ENCODE data around the gene USP47. TPM values are rescaled to one million over a fixed set of nuclear protein-coding genes. Genes with fewer than 3 reads are reported as not detected.
"Not testable (repeated sequence)": the region's sequence is repeated elsewhere in the genome, so short reads cannot be mapped to it uniquely, and the experiment has no call there.

USP47 gene
- total and polyA plus RNA-seq, 2 experiments from 2014 or later = 35.9 to 58.8 TPM

DNA sequence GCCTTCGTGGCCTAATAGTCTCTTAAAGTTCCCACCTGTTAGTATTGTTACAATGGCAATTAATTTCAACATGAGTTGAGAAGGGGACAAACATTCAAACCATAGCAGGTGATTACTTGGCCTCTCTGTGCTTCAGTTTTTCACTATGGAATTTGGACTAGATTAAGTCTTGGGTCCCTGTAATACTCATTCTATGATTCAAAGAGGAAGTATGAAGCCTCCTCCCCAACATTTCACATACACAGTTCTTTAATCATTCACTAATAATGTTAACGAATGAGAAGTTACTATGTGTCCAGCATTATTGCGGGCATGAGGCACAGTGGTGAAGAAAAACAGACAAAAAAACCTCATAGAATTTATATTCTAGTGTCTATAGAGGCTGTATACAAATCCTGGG lies 19.9 kb upstream of the USP47 start:
- H3K79me2 ChIP-seq (ENCODE audit: insufficient read depth) = no peaks in the 10 kb centered on the region
- no peaks in the 10 kb centered on the region for H3K27me3 ChIP-seq (replicated peaks; ENCODE audit: insufficient read depth)
- no peak overlapping the region for H3K9ac ChIP-seq
- no peaks in the 10 kb centered on the region for H4K20me1 ChIP-seq (ENCODE audit: insufficient read depth)
- H3K9me2 ChIP-seq (ENCODE audit: insufficient read depth) = no peaks in the 10 kb centered on the region
- TF ChIP-seq EZH2phosphoT487 (IDR thresholded peaks at IDR 0.05; ENCODE audit: insufficient read depth, low read depth) = no peak
- TF ChIP-seq EZH2 (IDR thresholded peaks at IDR 0.05; ENCODE audit: insufficient read depth, poor library complexity, severe bottlenecking) = no peak
- no peak overlapping the region for H3K4me2 ChIP-seq (ENCODE audit: unreplicated experiment)
- no peaks in the 10 kb centered on the region for H3K4me1 ChIP-seq (ENCODE audit: insufficient read depth)
- 63 to 72% methylated on average over 3 of the region's 3 CpGs for WGBS, 2 experiments (ENCODE audit: low coverage in 1 of 2, low lambda C conversion rate in 2 of 2, missing lambda C conversion rate in 2 of 2)
- H3F3A ChIP-seq (ENCODE audit: insufficient read depth) = no peaks in the 10 kb centered on the region
- H3K27ac ChIP-seq = no peak overlapping the region
- H2AFZ ChIP-seq = no peak overlapping the region
- H3K9me3 ChIP-seq (ENCODE audit: low read depth) = no peaks in the 10 kb centered on the region
- DNase-seq = peak; percentile 2
- no peak overlapping the region for H3K4me3 ChIP-seq
- in situ Hi-C loops (cut with MboI) = loop anchor here (25.0 kb wide), 1 partner anchor 440 kb away; no protein-coding TSS in a partner anchor
- no peaks in the 10 kb centered on the region for H3K36me3 ChIP-seq (ENCODE audit: low read depth)

DNA sequence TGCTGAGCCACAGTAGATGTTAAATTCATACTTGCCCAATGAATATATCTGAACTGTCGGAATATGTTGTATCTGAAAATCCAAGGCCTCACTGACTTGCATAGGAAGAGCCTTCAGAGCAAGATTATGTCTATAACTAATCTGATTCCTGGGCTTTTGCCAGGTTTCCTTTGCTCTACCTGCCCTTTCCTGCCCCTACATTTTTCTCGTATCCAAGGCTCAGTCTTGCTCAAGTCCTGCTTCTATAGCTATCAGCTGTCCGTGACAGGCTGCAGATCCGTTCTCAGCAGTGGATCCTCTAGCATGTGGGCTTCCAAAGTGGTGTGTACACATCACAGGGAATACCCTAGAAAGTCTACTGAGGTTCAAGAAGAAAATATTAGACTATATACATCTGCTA lies 18.8 kb upstream of the USP47 start:
- in situ Hi-C loops (cut with MboI) = loop anchor here (25.0 kb wide), 1 partner anchor 439 kb away; no protein-coding TSS in a partner anchor
- 62 to 64% methylated on average over 4 of the region's 4 CpGs for WGBS, 2 experiments (ENCODE audit: low coverage in 1 of 2, low lambda C conversion rate in 2 of 2, missing lambda C conversion rate in 2 of 2)
- Histone ChIP-seq H3K27ac (no peak overlapping the region), H3K36me3 (ENCODE audit: low read depth) (no peaks in the 10 kb centered on the region), H3K4me2 (ENCODE audit: unreplicated experiment) (no peak overlapping the region), H3K27me3 (replicated peaks; ENCODE audit: insufficient read depth) (no peaks in the 10 kb centered on the region), H2AFZ (no peak overlapping the region), H3K9me3 (ENCODE audit: low read depth) (no peaks in the 10 kb centered on the region), H4K20me1 (ENCODE audit: insufficient read depth) (no peaks in the 10 kb centered on the region), H3K9me2 (ENCODE audit: insufficient read depth) (no peaks in the 10 kb centered on the region), H3K4me1 (ENCODE audit: insufficient read depth) (no peaks in the 10 kb centered on the region), H3K9ac (no peak overlapping the region), H3F3A (ENCODE audit: insufficient read depth) (no peaks in the 10 kb centered on the region), H3K79me2 (ENCODE audit: insufficient read depth) (no peaks in the 10 kb centered on the region), H3K4me3 (no peak overlapping the region)
- TF ChIP-seq EZH2 (IDR thresholded peaks at IDR 0.05; ENCODE audit: insufficient read depth, poor library complexity, severe bottlenecking) (no peak), EZH2phosphoT487 (IDR thresholded peaks at IDR 0.05; ENCODE audit: insufficient read depth, low read depth) (no peak)
- no peak for DNase-seq

GRCh38 chr11:11826260-11826659 lies 15.5 kb upstream of the USP47 start:
- in situ Hi-C loops (cut with MboI) = no loop called here
- no peaks in the 10 kb centered on the region for H3K27me3 ChIP-seq (replicated peaks; ENCODE audit: insufficient read depth)
- TF ChIP-seq EZH2phosphoT487 (IDR thresholded peaks at IDR 0.05; ENCODE audit: insufficient read depth, low read depth) (no peak), EZH2 (IDR thresholded peaks at IDR 0.05; ENCODE audit: insufficient read depth, poor library complexity, severe bottlenecking) (no peak)
- H2AFZ ChIP-seq = no peak overlapping the region
- no peaks in the 10 kb centered on the region for H3K9me2 ChIP-seq (ENCODE audit: insufficient read depth)
- no peak overlapping the region for H3K9ac ChIP-seq
- H3K9me3 ChIP-seq (ENCODE audit: low read depth) = no peaks in the 10 kb centered on the region
- no peaks in the 10 kb centered on the region for H4K20me1 ChIP-seq (ENCODE audit: insufficient read depth)
- no peaks in the 10 kb centered on the region for H3K36me3 ChIP-seq (ENCODE audit: low read depth)
- no peak overlapping the region for H3K4me2 ChIP-seq (ENCODE audit: unreplicated experiment)
- no peak for DNase-seq
- H3K79me2 ChIP-seq (ENCODE audit: insufficient read depth) = no peaks in the 10 kb centered on the region
- WGBS, 2 experiments (ENCODE audit: low coverage in 1 of 2, low lambda C conversion rate in 2 of 2, missing lambda C conversion rate in 2 of 2) = 73 to 85% methylated on average over 1 of the region's 1 CpG
- H3K4me1 ChIP-seq (ENCODE audit: insufficient read depth) = no peaks in the 10 kb centered on the region
- H3F3A ChIP-seq (ENCODE audit: insufficient read depth) = no peaks in the 10 kb centered on the region
- H3K27ac ChIP-seq = no peak overlapping the region
- H3K4me3 ChIP-seq = no peak overlapping the region

DNA sequence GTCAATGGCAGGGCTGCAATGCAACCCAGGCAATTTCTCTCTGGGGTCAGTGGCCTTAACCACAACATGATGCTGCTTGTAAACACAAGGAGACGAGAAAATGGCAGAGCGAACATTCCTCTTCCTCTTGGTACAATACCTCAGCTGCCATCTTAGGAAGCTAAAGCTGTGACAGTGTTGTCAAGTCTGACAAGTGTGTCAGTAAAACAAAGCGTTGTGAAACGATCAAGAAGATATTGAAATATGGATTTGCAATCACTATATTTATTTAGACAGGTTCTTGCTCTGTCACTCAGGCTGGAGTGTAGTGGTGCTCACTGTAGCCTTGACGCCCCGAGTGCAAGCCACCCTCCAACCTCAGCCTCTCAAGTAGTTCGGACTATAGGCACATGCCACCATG lies 14.5 kb upstream of the USP47 start:
- Histone ChIP-seq H3K4me1 (ENCODE audit: insufficient read depth) (no peaks in the 10 kb centered on the region), H3K36me3 (ENCODE audit: low read depth) (no peaks in the 10 kb centered on the region), H3K27me3 (replicated peaks; ENCODE audit: insufficient read depth) (no peaks in the 10 kb centered on the region), H3K4me3 (no peak overlapping the region), H4K20me1 (ENCODE audit: insufficient read depth) (no peaks in the 10 kb centered on the region), H3K27ac (no peak overlapping the region), H3K9me2 (ENCODE audit: insufficient read depth) (no peaks in the 10 kb centered on the region), H3K4me2 (ENCODE audit: unreplicated experiment) (no peak overlapping the region), H2AFZ (no peak overlapping the region), H3K9ac (no peak overlapping the region), H3K79me2 (ENCODE audit: insufficient read depth) (no peaks in the 10 kb centered on the region), H3K9me3 (ENCODE audit: low read depth) (no peaks in the 10 kb centered on the region), H3F3A (ENCODE audit: insufficient read depth) (no peaks in the 10 kb centered on the region)
- 83 to 84% methylated on average over 7 of the region's 7 CpGs for WGBS, 2 experiments (ENCODE audit: low coverage in 1 of 2, low lambda C conversion rate in 2 of 2, missing lambda C conversion rate in 2 of 2)
- DNase-seq = no peak
- no peak for TF ChIP-seq EZH2 (IDR thresholded peaks at IDR 0.05; ENCODE audit: insufficient read depth, poor library complexity, severe bottlenecking)
- in situ Hi-C loops (cut with MboI) = no loop called here

- H3K9ac ChIP-seq; H3K27ac ChIP-seq; in situ Hi-C loops (cut with MboI); H4K20me1 ChIP-seq (ENCODE audit: insufficient read depth); H3K4me2 ChIP-seq (ENCODE audit: unreplicated experiment); H3K36me3 ChIP-seq (ENCODE audit: low read depth); H2AFZ ChIP-seq; H3K4me3 ChIP-seq; H3K27me3 ChIP-seq (replicated peaks; ENCODE audit: insufficient read depth); H3F3A ChIP-seq (ENCODE audit: insufficient read depth); DNase-seq; H3K9me2 ChIP-seq (ENCODE audit: insufficient read depth); H3K9me3 ChIP-seq (ENCODE audit: low read depth); H3K4me1 ChIP-seq (ENCODE audit: insufficient read depth); H3K79me2 ChIP-seq (ENCODE audit: insufficient read depth): not testable (repeated sequence)
- 59 to 61% methylated on average over 7 of the region's 7 CpGs for WGBS, 2 experiments (ENCODE audit: low coverage in 1 of 2, low lambda C conversion rate in 2 of 2, missing lambda C conversion rate in 2 of 2)
These were observed 10.4 kb upstream of the USP47 start for GRCh38 chr11:11831406-11831805.

All from GM23248 (cell line).